Activated CD8-positive, alpha-beta memory T cell treated with anti-CD3 and anti-CD28 coated beads, Interleukin-2, amount 10 ng/mL, durations not matched to agents 7 days and 5 days (primary cell): ENCODE measurements around the gene APEH. TPM values are rescaled to one million over a fixed set of nuclear protein-coding genes. Genes with fewer than 3 reads are reported as not detected.
A peak's percentile ranks its signal among the peaks of the same experiment; 100 is the strongest.
"Not testable (repeated sequence)": the region's sequence is repeated elsewhere in the genome, so short reads cannot be mapped to it uniquely, and the experiment has no call there.

Experiments used
- ATAC-seq: fragments of 150-1000 bp; cut with Tn5 transposase; one replicate; pipeline ENCODE4 v1.10.0; 2021; ENCODE audit warnings: moderate library complexity
- CTCF ChIA-PET: fragments of 350-600 bp; sonication (Branson Sonifier 250); formaldehyde crosslinking; loops from one replicate; lab custom pipeline; 2021; ENCODE audit warnings: antibody characterized with exemption; lab: Charles Lee
- DNase-seq: peaks from one replicate; pipeline ENCODE4 v3.0.0-alpha.2; 2020
- H3K27ac Mint-ChIP-seq: one replicate; pipeline ENCODE4 v1.8.0; 2021; ENCODE audit warnings: mild to moderate bottlenecking, mixed read lengths
- H3K27me3 Mint-ChIP-seq: one replicate; pipeline ENCODE4 v1.8.0; 2021; ENCODE audit warnings: mixed read lengths
- H3K36me3 Mint-ChIP-seq: one replicate; pipeline ENCODE4 v1.8.0; 2021; ENCODE audit warnings: mild to moderate bottlenecking, mixed read lengths
- H3K4me1 Mint-ChIP-seq: one replicate; pipeline ENCODE4 v1.8.0; 2021; ENCODE audit warnings: mixed read lengths
- H3K4me3 Mint-ChIP-seq: one replicate; pipeline ENCODE4 v1.8.0; 2021; ENCODE audit warnings: mild to moderate bottlenecking, moderate library complexity, mixed read lengths
- H3K9me3 Mint-ChIP-seq: one replicate; pipeline ENCODE4 v1.8.0; 2022; ENCODE audit warnings: low read depth, mixed read lengths
- total RNA-seq, 2 experiments: library from RNA; stranded (reverse); gene quantifications; one replicate each; pipeline ENCODE4 v1.2.3, GENCODE V29; 2021

APEH gene
- total RNA-seq, 2 experiments from 2014 or later: 150 to 172 TPM

DNA sequence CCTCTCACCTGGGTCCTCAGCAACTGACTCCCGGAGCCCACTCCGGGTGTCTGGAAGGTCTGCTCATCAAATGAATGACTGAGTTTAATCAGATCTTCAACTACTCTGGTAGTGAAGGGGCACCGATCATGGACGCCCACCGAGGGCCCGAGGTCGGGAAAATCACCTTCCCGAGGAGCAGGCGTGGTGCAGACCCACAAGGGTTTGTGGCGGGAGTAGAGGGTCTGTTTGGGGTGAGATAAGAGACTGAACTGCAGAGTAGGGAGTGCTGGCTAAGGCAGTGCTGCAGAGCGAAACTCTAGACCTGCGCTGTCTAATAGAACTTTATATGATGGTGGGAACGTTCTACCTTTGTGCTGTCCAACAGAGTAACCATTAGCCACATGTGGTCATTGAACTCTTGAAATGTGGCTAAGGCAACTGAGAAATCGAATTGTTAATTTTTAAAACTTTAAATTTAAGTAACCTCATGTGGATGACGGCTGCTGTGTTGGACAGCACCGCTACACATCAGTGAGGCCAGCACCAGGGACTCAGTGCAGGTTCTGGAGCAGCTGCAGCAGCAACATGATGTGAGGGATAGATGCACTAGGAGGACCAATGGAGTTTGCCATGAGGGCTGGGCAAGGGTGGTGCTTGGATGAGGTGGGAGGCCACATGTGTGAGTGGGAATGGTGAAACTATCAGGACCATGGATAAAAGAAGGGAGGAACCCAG, 15.9 kb downstream of the APEH start:
- Mint-ChIP-seq H3K4me1 (peaks cover 31% of the 10 kb centered on the region), H3K4me3 (peak overlapping the region; percentile 90), H3K27ac (peak overlapping the region; percentile 92)
- ATAC-seq, H3K9me3 Mint-ChIP-seq, H3K36me3 Mint-ChIP-seq, H3K27me3 Mint-ChIP-seq, DNase-seq: not testable (repeated sequence)
- CTCF ChIA-PET: interaction anchor here (2.6 kb wide), 1 partner anchor 150 kb away, joined by 10 read pairs; no protein-coding TSS in a partner anchor

DNA sequence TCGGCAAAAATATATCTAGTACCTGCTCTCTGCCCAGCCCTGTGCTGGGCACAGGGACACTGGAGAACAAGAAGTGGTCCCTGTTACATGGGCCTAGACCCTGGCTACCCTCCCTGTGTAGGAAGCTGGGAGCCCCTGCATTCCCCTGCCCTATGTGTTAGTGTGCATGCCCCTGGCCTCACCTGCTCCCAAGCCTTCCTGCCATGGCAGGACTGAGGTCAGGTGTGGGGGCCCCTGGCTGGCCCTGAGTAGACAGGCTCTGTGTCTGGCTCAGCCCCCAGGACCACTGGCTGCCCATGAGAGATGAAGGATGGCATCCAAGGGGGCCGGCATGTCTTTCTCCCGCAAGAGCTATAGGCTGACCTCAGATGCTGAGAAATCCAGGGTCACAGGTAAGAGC, 16.7 kb downstream of the APEH start:
- CTCF ChIA-PET: interaction anchor here (2.6 kb wide), 1 partner anchor 151 kb away, joined by 10 read pairs; no protein-coding TSS in a partner anchor
- not testable (repeated sequence) for ATAC-seq, H3K27me3 Mint-ChIP-seq, H3K9me3 Mint-ChIP-seq, H3K27ac Mint-ChIP-seq, DNase-seq, H3K36me3 Mint-ChIP-seq
- Mint-ChIP-seq H3K4me3 (peak overlapping the region; percentile 90), H3K4me1 (peaks cover 28% of the 10 kb centered on the region)

DNA sequence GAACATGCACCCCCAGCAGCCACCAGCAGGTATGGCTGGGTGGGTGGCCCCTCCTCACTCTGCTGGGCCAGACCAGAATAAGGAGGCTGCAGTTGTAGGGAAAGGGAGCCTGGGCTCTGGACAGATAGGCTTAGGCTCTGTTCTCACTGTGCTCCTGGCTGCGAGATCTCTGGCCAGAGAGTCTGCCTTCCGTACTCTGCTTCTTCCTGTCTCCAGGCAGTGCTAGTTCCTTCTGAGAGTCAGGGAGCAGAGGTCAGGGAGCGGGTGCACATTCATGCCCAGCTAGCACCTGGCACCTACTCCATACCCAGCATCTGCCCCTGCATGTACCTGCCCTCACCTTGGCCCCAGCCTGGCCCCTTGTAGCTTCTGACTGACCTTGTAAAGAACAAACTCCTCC, 17.3 kb downstream of the APEH start:
- H3K36me3 Mint-ChIP-seq, H3K4me3 Mint-ChIP-seq, CTCF ChIA-PET, H3K9me3 Mint-ChIP-seq, H3K27ac Mint-ChIP-seq, H3K27me3 Mint-ChIP-seq, ATAC-seq, DNase-seq: not testable (repeated sequence)
- H3K4me1 Mint-ChIP-seq: peaks cover 28% of the 10 kb centered on the region

DNA sequence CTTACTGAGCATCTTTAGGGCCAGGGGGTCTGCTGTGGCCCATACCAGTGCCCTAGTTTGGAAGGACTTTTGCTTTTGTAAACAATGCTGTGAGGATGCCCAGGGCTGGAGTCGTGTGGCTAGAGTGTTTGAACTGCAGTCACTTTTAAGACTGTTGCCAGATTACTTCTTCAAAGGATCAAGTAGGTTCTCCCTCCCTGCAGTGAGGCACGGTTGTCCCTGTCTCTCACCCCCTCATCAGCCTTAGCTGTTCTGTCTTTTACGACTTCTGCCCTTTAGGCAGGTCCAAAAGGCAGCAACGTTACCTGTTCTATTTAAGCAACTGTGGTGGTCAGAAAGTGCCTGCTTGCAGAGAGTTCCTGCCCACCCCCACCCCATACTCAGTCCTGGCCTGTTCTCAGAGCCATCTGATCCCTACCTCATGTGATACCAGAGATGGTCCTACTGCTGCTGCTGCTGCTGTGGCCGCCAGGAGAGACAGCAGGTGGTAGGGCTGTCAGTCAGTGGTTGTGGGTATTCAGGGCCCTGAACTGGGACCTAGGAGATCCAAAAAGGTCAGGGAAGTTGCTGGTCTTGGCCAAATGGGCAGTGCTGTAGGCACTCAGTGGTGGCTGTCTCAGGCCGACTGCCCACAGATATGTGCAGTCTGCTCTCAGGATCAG, 20.4 kb downstream of the APEH start:
- H3K36me3 Mint-ChIP-seq, H3K9me3 Mint-ChIP-seq, DNase-seq, H3K27ac Mint-ChIP-seq, ATAC-seq, H3K27me3 Mint-ChIP-seq, CTCF ChIA-PET, H3K4me3 Mint-ChIP-seq: not testable (repeated sequence)
- peaks cover 20% of the 10 kb centered on the region for H3K4me1 Mint-ChIP-seq

- DNase-seq, CTCF ChIA-PET, H3K9me3 Mint-ChIP-seq, H3K27me3 Mint-ChIP-seq, H3K27ac Mint-ChIP-seq, ATAC-seq, H3K36me3 Mint-ChIP-seq, H3K4me3 Mint-ChIP-seq: not testable (repeated sequence)
- peaks cover 13% of the 10 kb centered on the region for H3K4me1 Mint-ChIP-seq
These were observed 21.3 kb downstream of the APEH start for GRCh38 chr3:49695350-49696015.

DNA sequence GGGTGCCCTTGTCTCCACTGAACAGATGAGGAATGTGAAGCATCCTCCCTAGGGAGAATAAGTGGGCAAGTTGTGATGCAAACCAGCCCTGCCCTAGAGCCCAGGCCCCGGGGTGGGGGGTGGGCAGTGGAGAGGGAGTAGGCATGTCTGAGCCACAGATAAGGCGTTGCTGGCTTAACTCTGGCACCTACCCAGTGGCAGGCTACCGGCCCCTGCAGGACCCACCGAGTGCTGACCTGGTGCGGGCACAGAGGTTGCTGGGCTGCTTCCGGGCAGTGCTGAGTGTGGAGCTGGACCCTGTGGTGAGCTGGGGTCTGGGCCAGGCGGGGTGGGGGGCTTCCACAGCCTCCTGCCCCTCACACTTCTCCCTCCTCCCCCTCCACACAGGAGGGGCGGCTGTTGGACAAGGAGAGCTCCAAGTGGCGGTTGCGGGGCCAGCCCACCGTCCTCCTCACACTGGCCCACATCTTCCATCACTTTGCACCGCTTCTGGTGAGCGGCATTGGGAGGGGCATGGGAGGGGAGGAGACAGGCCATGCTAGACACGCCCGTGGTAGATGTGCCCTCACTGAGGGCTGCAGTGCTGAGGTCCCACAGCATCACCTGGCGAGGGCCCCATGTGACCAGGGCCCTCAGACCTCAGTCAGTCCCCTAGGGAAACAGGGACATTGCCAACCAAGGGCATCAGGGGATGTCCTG, 25.3 kb downstream of the APEH start:
- CTCF ChIA-PET: interaction anchor here (5.4 kb wide), 1 partner anchor 19 kb away, joined by 24 read pairs; the partner anchor contains the start of gene AMIGO3
- Mint-ChIP-seq H3K27ac (no peak overlapping the region), H3K4me3 (no peak overlapping the region), H3K4me1 (no peaks in the 10 kb centered on the region), H3K36me3 (no peaks in the 10 kb centered on the region), H3K27me3 (no peaks in the 10 kb centered on the region), H3K9me3 (no peaks in the 10 kb centered on the region)
- no peak for DNase-seq
- no peak for ATAC-seq

DNA sequence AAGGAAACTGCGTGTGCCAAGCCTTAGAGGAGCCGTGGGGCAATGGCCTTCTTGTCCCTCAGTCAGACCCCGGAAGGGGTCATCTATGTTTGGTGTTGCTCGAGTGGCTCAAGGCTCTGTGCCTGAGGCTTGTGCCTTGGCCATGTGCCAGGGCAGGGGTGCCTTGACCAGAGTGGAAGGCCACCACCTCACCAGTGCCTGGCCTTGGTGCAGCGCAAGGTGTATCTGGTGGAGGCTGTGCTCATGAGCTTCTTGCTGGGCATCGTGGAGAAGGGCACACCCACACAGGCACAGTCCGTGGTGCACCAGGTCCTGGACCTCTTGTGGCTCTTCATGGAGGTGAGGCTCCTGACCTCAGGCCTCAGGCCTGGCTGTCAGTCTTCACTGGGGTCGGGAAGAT, 25.9 kb downstream of the APEH start:
- ATAC-seq (no peak), DNase-seq (no peak)
- Mint-ChIP-seq H3K9me3 (no peaks in the 10 kb centered on the region), H3K4me3 (no peak overlapping the region), H3K4me1 (no peaks in the 10 kb centered on the region), H3K36me3 (no peaks in the 10 kb centered on the region), H3K27ac (no peak overlapping the region), H3K27me3 (no peaks in the 10 kb centered on the region)
- CTCF ChIA-PET: interaction anchor here (0.5 to 5.4 kb wide), 2 partner anchors 19 to 452 kb away, joined by 3 to 24 read pairs; partner anchors contain the start of gene AMIGO3

GRCh38 chr3:49700453-49701128, 26.4 kb downstream of the APEH start:
- no peak for DNase-seq
- no peak overlapping the region for H3K4me3 Mint-ChIP-seq
- H3K27ac Mint-ChIP-seq: no peak overlapping the region
- ATAC-seq: no peak
- H3K4me1 Mint-ChIP-seq: no peaks in the 10 kb centered on the region
- no peaks in the 10 kb centered on the region for H3K27me3 Mint-ChIP-seq
- no peaks in the 10 kb centered on the region for H3K36me3 Mint-ChIP-seq
- H3K9me3 Mint-ChIP-seq: no peaks in the 10 kb centered on the region
- CTCF ChIA-PET: interaction anchor here (0.5 to 5.4 kb wide), 10 partner anchors 11 to 452 kb away, joined by 3 to 24 read pairs (median 4); partner anchors contain the start of genes AMIGO3 and IP6K1

DNA sequence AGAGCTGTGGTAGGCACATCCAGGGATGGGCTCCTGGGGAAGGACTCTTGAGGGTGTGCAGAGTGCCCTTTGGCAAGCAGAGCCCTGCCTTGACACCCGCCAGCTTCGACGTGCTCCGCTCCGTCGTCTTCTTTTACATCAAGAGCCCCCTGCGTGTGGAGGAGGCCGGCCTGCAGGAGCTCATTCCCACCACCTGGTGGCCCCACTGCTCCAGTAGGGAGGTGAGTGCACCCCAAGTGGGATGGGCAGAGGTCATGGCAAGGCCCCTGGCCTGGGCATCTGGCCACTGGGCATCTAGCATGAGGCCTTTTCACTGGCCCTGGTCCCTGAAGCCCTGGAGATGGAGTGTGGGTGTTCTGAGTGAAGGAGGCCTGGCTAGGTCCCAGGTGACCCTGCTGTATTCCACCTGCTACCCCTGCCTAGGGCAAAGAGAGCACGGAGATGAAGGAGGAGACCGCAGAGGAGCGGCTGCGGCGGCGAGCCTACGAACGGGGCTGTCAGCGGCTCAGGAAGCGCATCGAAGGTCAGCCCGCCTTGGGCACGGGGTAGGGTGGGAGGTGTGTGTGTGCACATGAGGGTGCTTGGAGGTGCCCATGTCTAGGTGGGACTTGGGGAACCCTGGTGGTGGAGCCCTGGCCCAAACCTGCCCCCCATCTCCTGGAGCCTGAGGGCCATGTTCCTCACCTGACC, 27.4 kb downstream of the APEH start:
- H3K27me3 Mint-ChIP-seq: no peaks in the 10 kb centered on the region
- H3K4me3 Mint-ChIP-seq: no peak overlapping the region
- H3K36me3 Mint-ChIP-seq: no peaks in the 10 kb centered on the region
- CTCF ChIA-PET: interaction anchor here (0.6 to 5.4 kb wide), 13 partner anchors 10 to 1935 kb away, joined by 3 to 24 read pairs (median 4); partner anchors contain the start of genes AMIGO3 and IP6K1
- H3K9me3 Mint-ChIP-seq: no peaks in the 10 kb centered on the region
- DNase-seq: no peak
- H3K4me1 Mint-ChIP-seq: no peaks in the 10 kb centered on the region
- H3K27ac Mint-ChIP-seq: no peak overlapping the region
- no peak for ATAC-seq

GRCh38 chr3:49702672-49703071, 28.5 kb downstream of the APEH start:
- Mint-ChIP-seq H3K4me1 (no peaks in the 10 kb centered on the region), H3K9me3 (no peaks in the 10 kb centered on the region), H3K4me3 (no peak overlapping the region), H3K27me3 (no peaks in the 10 kb centered on the region), H3K36me3 (no peaks in the 10 kb centered on the region), H3K27ac (no peak overlapping the region)
- CTCF ChIA-PET: interaction anchor here (0.7 to 5.4 kb wide), 7 partner anchors 9 to 299 kb away, joined by 3 to 24 read pairs (median 9); partner anchors contain the start of genes AMIGO3 and INKA1
- DNase-seq (no peak), ATAC-seq (no peak)

DNA sequence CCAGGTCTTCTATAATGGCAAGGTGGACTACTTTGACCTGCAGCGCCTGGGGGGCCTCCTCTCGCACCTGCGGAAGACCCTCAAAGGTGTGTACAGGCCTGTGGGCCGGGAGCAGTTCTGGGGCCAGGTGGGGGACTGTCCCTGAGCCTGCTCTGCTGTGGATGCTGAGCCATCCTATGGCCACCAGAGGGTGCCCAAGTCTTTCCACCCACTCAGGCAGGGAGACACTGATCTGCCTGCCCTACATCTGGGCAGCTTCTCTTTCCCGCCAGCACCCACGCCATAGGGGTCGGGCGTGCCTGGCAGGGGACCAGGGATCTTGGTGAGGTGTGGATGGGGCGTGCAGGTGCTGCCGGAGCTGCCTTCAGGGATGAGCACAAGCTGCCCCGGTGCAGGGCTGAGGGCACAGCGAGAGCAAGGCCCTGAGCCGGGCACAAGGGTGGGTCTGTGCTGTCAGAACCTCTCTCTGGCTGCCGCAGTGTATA, 29.3 kb downstream of the APEH start:
- peak; percentile 95 for ATAC-seq
- Mint-ChIP-seq H3K36me3 (no peaks in the 10 kb centered on the region), H3K27ac (no peak overlapping the region), H3K9me3 (no peaks in the 10 kb centered on the region), H3K4me1 (no peaks in the 10 kb centered on the region), H3K4me3 (no peak overlapping the region), H3K27me3 (no peaks in the 10 kb centered on the region)
- DNase-seq: peak; percentile 82
- CTCF ChIA-PET: interaction anchor here (0.6 to 5.4 kb wide), 11 partner anchors 8 to 164 kb away, joined by 3 to 24 read pairs (median 5); partner anchors contain the start of genes AMIGO3 and INKA1

DNA sequence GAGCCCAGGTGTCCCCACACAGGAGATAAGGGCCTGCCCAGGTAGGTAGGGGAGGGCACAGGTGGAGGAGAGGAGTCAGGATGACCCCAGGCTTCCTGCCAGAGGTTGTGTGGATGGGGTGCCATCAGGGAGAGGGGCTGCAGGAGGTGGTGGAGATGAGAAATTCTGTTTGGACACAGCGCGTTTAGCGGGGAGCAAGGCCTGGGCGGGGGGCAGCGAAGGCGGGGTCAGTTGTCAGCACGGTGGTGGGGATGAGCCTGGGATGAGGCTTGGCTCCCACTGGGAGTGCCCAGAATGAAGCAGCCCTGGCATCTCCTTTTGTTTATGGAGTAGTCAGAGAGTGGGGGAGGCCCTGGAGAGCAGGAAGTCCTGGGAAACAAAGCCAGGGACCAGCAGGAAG, 29.8 kb downstream of the APEH start:
- no peak for DNase-seq
- Mint-ChIP-seq H3K4me3 (no peak overlapping the region), H3K27me3 (no peaks in the 10 kb centered on the region), H3K27ac (no peak overlapping the region), H3K9me3 (no peaks in the 10 kb centered on the region), H3K4me1 (no peaks in the 10 kb centered on the region), H3K36me3 (no peaks in the 10 kb centered on the region)
- ATAC-seq: no peak
- CTCF ChIA-PET: interaction anchor here (0.7 to 5.4 kb wide), 9 partner anchors 8 to 135 kb away, joined by 3 to 24 read pairs (median 4); partner anchors contain the start of genes AMIGO3 and INKA1
